ENCODE data around the gene CMIP.

Gene CMIP

GRCh38 chr16:81629896-81630634 is 185.5 kb downstream of the CMIP start:
- DNase-seq, result no peak

- no peak for DNase-seq
Observed at GRCh38 chr16:81630635-81631031, 186.0 kb downstream of the CMIP start.

GRCh38 chr16:81632392-81633146 is 188.0 kb downstream of the CMIP start:
- DNase-seq, result peak; percentile 61

GRCh38 chr16:81633147-81633619 is 188.6 kb downstream of the CMIP start:
- peak; percentile 44 for DNase-seq

- DNase-seq, result no peak
Observed at GRCh38 chr16:81633680-81634379, 189.2 kb downstream of the CMIP start.

GRCh38 chr16:81634380-81635062 is 189.9 kb downstream of the CMIP start:
- no peak for DNase-seq

GRCh38 chr16:81635063-81635937 is 190.7 kb downstream of the CMIP start:
- DNase-seq, result no peak

- no peak for DNase-seq
Observed at GRCh38 chr16:81636298-81636993, 191.8 kb downstream of the CMIP start.

- DNase-seq, result no peak
Observed at GRCh38 chr16:81637336-81638235, 193.0 kb downstream of the CMIP start.

- DNase-seq, result no peak
Observed at GRCh38 chr16:81638286-81638945, 193.8 kb downstream of the CMIP start.

GRCh38 chr16:81639348-81639747 is 194.7 kb downstream of the CMIP start:
- no peak for DNase-seq

GRCh38 chr16:81639931-81640680 is 195.5 kb downstream of the CMIP start:
- no peak for DNase-seq

- no peak for DNase-seq
Observed at GRCh38 chr16:81640681-81641070, 196.1 kb downstream of the CMIP start.

GRCh38 chr16:81641395-81642106 is 196.9 kb downstream of the CMIP start:
- no peak for DNase-seq

- DNase-seq, result no peak
Observed at GRCh38 chr16:81642107-81642436, 197.5 kb downstream of the CMIP start.

- no peak for DNase-seq
Observed at GRCh38 chr16:81642943-81643342, 198.3 kb downstream of the CMIP start.

- no peak for DNase-seq
Observed at GRCh38 chr16:81645266-81645694, 200.7 kb downstream of the CMIP start.

GRCh38 chr16:81645925-81646324 is 201.3 kb downstream of the CMIP start:
- DNase-seq, result no peak

All from activated CD4-positive, CD25-positive, alpha-beta regulatory T cell treated with anti-CD3 and anti-CD28 coated beads, Interleukin-2, amount 50 U/mL, for 72 hours (primary cell).